Activated CD8-positive, alpha-beta memory T cell treated with anti-CD3 and anti-CD28 coated beads for 1 hour (primary cell): ENCODE measurements around the gene TRIO.

Experiments
- DNase-seq, 2 donors: peaks; one replicate each; pipeline ENCODE4 v3.0.0-alpha.2; 2020; ENCODE audit warnings: low read depth in 1 of 2; ENCODE audit errors: extremely low read depth in 1 of 2

Gene TRIO

GRCh38 chr5:14165375-14166106, 22.4 kb downstream of the TRIO start:
- DNase-seq, result no peak

- no peak for DNase-seq
These were observed 23.3 kb downstream of the TRIO start for GRCh38 chr5:14166437-14166836.

GRCh38 chr5:14167211-14167845, 24.2 kb downstream of the TRIO start:
- no peak for DNase-seq

GRCh38 chr5:14168144-14168792, 25.1 kb downstream of the TRIO start:
- DNase-seq, result no peak

GRCh38 chr5:14168793-14169262, 25.7 kb downstream of the TRIO start:
- no peak for DNase-seq

- no peak for DNase-seq
These were observed 27.9 kb downstream of the TRIO start for GRCh38 chr5:14171046-14171445.

- DNase-seq, result no peak
These were observed 28.5 kb downstream of the TRIO start for GRCh38 chr5:14171621-14172020.

- DNase-seq, result no peak
These were observed 29.1 kb downstream of the TRIO start for GRCh38 chr5:14172149-14172795.

GRCh38 chr5:14173377-14174229, 30.5 kb downstream of the TRIO start:
- DNase-seq, result no peak

- DNase-seq, result no peak
These were observed 31.1 kb downstream of the TRIO start for GRCh38 chr5:14174230-14174636.

GRCh38 chr5:14175381-14175780, 32.2 kb downstream of the TRIO start:
- DNase-seq, result no peak

- no peak for DNase-seq
These were observed 33.7 kb downstream of the TRIO start for GRCh38 chr5:14176888-14177287.

- no peak for DNase-seq
These were observed 34.5 kb downstream of the TRIO start for GRCh38 chr5:14177634-14178033.

GRCh38 chr5:14178091-14178490, 34.9 kb downstream of the TRIO start:
- DNase-seq, result no peak

- DNase-seq, result no peak
These were observed 35.6 kb downstream of the TRIO start for GRCh38 chr5:14178671-14179211.

GRCh38 chr5:14179446-14179845, 36.3 kb downstream of the TRIO start:
- DNase-seq, result no peak

GRCh38 chr5:14180437-14180836, 37.3 kb downstream of the TRIO start:
- DNase-seq, result no peak

- DNase-seq, result no peak
These were observed 38.3 kb downstream of the TRIO start for GRCh38 chr5:14181299-14181968.

- DNase-seq, result no peak
These were observed 39.6 kb downstream of the TRIO start for GRCh38 chr5:14182761-14183160.
